PC-9 (cell line): Measurements from ENCODE around the gene TBP.

ENCODE experiments used
- CTCF ChIP-seq: fragments of 200-600 bp; sonication (generic); conservative IDR thresholded peaks from 2 replicates; pipeline ENCODE4 v1.6.1; 2017; ENCODE audit warnings: mixed run types, antibody characterized with exemption, mild to moderate bottlenecking, moderate library complexity
- EZH2 ChIP-seq: fragments of 200-600 bp; sonication (generic); IDR thresholded peaks from 2 replicates; pipeline ENCODE4 v1.8.0; 2017; ENCODE audit warnings: antibody characterized with exemption, low read depth

DNA sequence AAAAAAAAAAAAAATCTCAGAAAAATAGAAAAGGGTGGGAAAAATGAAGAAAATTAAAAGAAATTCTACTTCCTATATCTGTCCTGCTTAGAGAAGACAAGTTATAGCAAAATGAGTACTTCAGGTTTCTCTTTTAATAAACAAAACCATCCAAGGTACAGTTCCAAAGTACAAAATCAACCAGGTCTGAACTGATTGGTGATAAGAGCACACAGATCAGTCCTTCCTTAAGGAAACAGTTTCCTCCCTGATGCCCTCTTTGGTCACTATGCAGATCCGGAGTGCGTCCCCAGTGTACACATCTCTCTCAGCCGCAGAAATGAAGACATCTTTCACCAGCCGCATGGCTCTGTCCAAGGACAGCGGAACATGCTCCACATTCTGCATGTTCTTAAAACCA lies 19.2 kb upstream of the TBP start:
- TF ChIP-seq CTCF (no peak), EZH2 (no peak)
